HepG2 (cell line): ENCODE results near the gene ZNF491. TPM values are rescaled to one million over a fixed set of nuclear protein-coding genes. Genes with fewer than 3 reads are reported as not detected.
A peak's percentile ranks its signal among the peaks of the same experiment; 100 is the strongest.

ENCODE experiments used
- NFKBIZ ChIP-seq: IDR thresholded peaks from 2 replicates; pipeline ENCODE4 v1.6.1; 2018; ENCODE audit warnings: missing genetic modification reagents, missing compliant biosample characterization
- NRL ChIP-seq: sonication (generic); formaldehyde crosslinking; IDR thresholded peaks from 2 replicates; pipeline ENCODE4 v1.5.0; 2020; ENCODE audit warnings: missing genetic modification reagents, mild to moderate bottlenecking, moderate library complexity, borderline replicate concordance
- POGZ ChIP-seq: sonication (generic); formaldehyde crosslinking; IDR thresholded peaks from 2 replicates; pipeline ENCODE4 v1.4.0; 2020; ENCODE audit warnings: mild to moderate bottlenecking, missing genetic modification reagents
- TRIM24 ChIP-seq: sonication (generic); formaldehyde crosslinking; IDR thresholded peaks from 2 replicates; pipeline ENCODE4 v1.8.0; 2022; ENCODE audit warnings: mild to moderate bottlenecking, missing genetic modification reagents
- ZFX ChIP-seq: sonication (generic); formaldehyde crosslinking; IDR thresholded peaks from 2 replicates; pipeline ENCODE4 v1.4.0; 2020; ENCODE audit warnings: mild to moderate bottlenecking, low read depth, missing genetic modification reagents, moderate library complexity
- ZNF225 ChIP-seq: sonication (generic); formaldehyde crosslinking; IDR thresholded peaks from 2 replicates; pipeline ENCODE4 v1.4.0; 2020; ENCODE audit warnings: mild to moderate bottlenecking, missing genetic modification reagents
- ZNF234 ChIP-seq: sonication (generic); formaldehyde crosslinking; conservative IDR thresholded peaks from 2 replicates; pipeline ENCODE4 v1.5.1; 2020; ENCODE audit warnings: mild to moderate bottlenecking, missing genetic modification reagents
- ZNF292 ChIP-seq: sonication (generic); formaldehyde crosslinking; IDR thresholded peaks from 2 replicates; pipeline ENCODE4 v1.8.1; 2022; ENCODE audit warnings: mild to moderate bottlenecking, low read depth, missing genetic modification reagents, borderline replicate concordance
- ZNF563 ChIP-seq: sonication (generic); formaldehyde crosslinking; IDR thresholded peaks from 2 replicates; pipeline ENCODE4 v1.8.0; 2022; ENCODE audit warnings: mild to moderate bottlenecking, moderate library complexity, missing genetic modification reagents
- ZNF724P ChIP-seq: sonication (generic); formaldehyde crosslinking; IDR thresholded peaks from 2 replicates; pipeline ENCODE4 v1.8.0; 2022; ENCODE audit warnings: missing genetic modification reagents, borderline replicate concordance
- ZNF816 ChIP-seq: sonication (generic); formaldehyde crosslinking; IDR thresholded peaks from 2 replicates; pipeline ENCODE4 v1.8.0; 2022; ENCODE audit warnings: missing genetic modification reagents, mild to moderate bottlenecking, borderline replicate concordance
- ZSCAN31 ChIP-seq: sonication (generic); formaldehyde crosslinking; IDR thresholded peaks from 2 replicates; pipeline ENCODE4 v1.5.0; 2020; ENCODE audit warnings: low read depth, mild to moderate bottlenecking, missing genetic modification reagents
- polyA plus RNA-seq, 8 experiments: library from polyadenylated mRNA; depleted of rRNA in 3 of 8; stranded (reverse) in 7 of 8; unstranded in 1 of 8; fragments of >200 nt; fragmentation: Illumina TruSeq in 4 of 8; extraction: Trizol in 4 of 8; gene quantifications; 2 replicates each; pipeline versions ENCODE4 v1.2.1 to v1.2.3, GENCODE V29; 2011 to 2016; ENCODE audit warnings: low read depth in 4 of 8, missing spikeins in 1 of 8, mixed read lengths in 1 of 8; ENCODE audit not compliant: insufficient read depth in 1 of 8
- total RNA-seq, 5 experiments: library from RNA; depleted of rRNA; stranded (reverse); fragments of >200 nt; fragmentation: Illumina TruSeq; extraction: Trizol; gene quantifications; 2 replicates each; pipeline ENCODE4 v1.2.3, GENCODE V29; 2016; ENCODE audit warnings: low read depth in 1 of 5
- TF ChIP-seq, protein P1 (sequence below): sonication (generic); formaldehyde crosslinking; IDR thresholded peaks from one replicate; pipeline ENCODE4 v1.5.1; 2020; ENCODE audit warnings: mild to moderate bottlenecking, missing genetic modification reagents; ENCODE audit errors: not compliant biosample characterization
- TF ChIP-seq, protein P2 (sequence below): sonication (generic); formaldehyde crosslinking; IDR thresholded peaks from 2 replicates; pipeline ENCODE4 v1.4.0; 2020; ENCODE audit warnings: mild to moderate bottlenecking, missing genetic modification reagents
- TF ChIP-seq, protein P3 (sequence below): sonication (generic); formaldehyde crosslinking; IDR thresholded peaks from 2 replicates; pipeline ENCODE4 v1.4.0; 2020; ENCODE audit warnings: mild to moderate bottlenecking, missing genetic modification reagents

ZNF491 gene
- total and polyA plus RNA-seq, 2 of the 13 experiments (the other 11 are each of a cell fraction or from before 2014, with no cell fraction given), result 0.57 to 2.2 TPM

DNA sequence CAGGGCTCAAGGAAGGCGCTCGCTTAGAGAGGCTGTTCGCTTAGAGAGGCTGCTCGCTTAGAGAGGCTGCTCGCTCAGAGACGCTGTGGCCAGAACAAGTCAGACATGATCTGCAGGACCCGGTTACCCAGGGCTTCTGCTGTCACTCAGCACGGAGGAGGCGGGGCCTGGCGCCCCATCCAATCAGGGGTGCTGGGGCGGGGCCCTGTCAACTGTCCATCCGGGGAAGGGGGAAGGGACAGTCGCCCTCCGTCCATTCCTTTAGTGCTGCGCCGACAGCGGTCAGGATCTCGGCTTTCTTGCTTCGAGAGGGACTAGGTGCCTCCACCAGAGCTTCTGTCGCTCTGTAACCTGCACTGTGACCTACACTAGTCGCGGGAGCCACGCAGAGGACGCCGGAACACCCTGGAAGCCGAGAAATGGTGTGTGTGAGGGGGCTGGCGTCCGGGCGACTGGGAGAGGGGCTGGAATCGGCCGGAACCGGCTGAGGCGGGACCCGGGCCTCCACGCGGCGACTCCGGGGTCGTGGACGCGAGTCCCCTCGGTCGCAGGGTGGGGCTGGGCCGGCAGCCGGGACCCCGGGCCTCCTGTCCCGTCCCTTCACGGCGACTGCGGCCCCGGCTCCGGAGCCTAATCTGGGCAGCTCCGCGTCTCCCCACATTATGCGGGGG, 15.8 kb downstream of the ZNF491 start, which contains the start of gene ZNF440 (continued):
- TF ChIP-seq, protein P1, sequence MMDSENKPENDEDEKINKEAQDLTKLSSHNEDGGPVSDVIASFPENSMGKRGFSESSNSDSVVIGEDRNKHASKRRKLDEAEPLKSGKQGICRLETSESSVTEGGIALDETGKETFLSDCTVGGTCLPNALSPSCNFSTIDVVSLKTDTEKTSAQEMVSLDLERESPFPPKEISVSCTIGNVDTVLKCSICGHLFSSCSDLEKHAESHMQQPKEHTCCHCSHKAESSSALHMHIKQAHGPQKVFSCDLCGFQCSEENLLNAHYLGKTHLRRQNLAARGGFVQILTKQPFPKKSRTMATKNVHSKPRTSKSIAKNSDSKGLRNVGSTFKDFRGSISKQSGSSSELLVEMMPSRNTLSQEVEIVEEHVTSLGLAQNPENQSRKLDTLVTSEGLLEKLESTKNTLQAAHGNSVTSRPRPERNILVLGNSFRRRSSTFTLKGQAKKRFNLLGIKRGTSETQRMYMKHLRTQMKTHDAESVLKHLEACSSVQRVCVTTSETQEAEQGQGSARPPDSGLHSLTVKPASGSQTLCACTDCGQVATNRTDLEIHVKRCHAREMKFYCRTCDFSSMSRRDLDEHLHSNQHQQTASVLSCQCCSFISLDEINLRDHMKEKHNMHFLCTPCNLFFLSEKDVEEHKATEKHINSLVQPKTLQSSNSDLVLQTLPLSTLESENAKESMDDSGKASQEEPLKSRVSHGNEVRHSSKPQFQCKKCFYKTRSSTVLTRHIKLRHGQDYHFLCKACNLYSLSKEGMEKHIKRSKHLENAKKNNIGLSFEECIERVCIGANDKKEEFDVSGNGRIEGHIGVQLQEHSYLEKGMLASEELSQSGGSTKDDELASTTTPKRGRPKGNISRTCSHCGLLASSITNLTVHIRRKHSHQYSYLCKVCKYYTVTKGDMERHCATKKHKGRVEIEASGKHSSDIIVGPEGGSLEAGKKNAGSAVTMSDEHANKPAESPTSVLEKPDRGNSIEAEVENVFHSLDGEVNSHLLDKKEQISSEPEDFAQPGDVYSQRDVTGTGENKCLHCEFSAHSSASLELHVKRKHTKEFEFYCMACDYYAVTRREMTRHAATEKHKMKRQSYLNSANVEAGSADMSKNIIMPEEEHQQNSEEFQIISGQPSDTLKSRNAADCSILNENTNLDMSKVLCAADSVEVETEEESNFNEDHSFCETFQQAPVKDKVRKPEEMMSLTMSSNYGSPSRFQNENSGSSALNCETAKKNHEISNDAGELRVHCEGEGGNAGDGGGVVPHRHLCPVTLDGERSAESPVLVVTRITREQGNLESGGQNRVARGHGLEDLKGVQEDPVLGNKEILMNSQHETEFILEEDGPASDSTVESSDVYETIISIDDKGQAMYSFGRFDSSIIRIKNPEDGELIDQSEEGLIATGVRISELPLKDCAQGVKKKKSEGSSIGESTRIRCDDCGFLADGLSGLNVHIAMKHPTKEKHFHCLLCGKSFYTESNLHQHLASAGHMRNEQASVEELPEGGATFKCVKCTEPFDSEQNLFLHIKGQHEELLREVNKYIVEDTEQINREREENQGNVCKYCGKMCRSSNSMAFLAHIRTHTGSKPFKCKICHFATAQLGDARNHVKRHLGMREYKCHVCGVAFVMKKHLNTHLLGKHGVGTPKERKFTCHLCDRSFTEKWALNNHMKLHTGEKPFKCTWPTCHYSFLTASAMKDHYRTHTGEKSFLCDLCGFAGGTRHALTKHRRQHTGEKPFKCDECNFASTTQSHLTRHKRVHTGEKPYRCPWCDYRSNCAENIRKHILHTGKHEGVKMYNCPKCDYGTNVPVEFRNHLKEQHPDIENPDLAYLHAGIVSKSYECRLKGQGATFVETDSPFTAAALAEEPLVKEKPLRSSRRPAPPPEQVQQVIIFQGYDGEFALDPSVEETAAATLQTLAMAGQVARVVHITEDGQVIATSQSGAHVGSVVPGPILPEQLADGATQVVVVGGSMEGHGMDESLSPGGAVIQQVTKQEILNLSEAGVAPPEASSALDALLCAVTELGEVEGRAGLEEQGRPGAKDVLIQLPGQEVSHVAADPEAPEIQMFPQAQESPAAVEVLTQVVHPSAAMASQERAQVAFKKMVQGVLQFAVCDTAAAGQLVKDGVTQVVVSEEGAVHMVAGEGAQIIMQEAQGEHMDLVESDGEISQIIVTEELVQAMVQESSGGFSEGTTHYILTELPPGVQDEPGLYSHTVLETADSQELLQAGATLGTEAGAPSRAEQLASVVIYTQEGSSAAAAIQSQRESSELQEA (CRISPR knock-in tag), result peak; percentile 80
- no peak for TF ChIP-seq TRIM24 (CRISPR knock-in tag)
- peak; percentile 21; the same call in 1 of the 2 replicates for TF ChIP-seq NRL (CRISPR knock-in tag)
- TF ChIP-seq ZSCAN31, result peak; percentile 91
- peak; percentile 62 for TF ChIP-seq POGZ (CRISPR knock-in tag)
- TF ChIP-seq ZNF724P (CRISPR knock-in tag), result 0 out of 2 replicates have a peak, but pooled peaks have one; percentile 28
- TF ChIP-seq NFKBIZ (CRISPR knock-in tag), result no peak
- TF ChIP-seq ZNF234 (CRISPR knock-in tag), result 0 out of 2 replicates have a peak, but pooled peaks have one; percentile 70
- TF ChIP-seq ZNF225 (CRISPR knock-in tag), result peak; percentile 4; the same call in 1 of the 2 replicates
- peak; percentile 47; the same call in 1 of the 2 replicates for TF ChIP-seq ZNF563 (CRISPR knock-in tag)
- peak; percentile 57; the same call in 1 of the 2 replicates for TF ChIP-seq ZNF292 (CRISPR knock-in tag)
- TF ChIP-seq ZNF816 (CRISPR knock-in tag), result no peak; the same call in 1 of the 2 replicates
- TF ChIP-seq, protein P2, sequence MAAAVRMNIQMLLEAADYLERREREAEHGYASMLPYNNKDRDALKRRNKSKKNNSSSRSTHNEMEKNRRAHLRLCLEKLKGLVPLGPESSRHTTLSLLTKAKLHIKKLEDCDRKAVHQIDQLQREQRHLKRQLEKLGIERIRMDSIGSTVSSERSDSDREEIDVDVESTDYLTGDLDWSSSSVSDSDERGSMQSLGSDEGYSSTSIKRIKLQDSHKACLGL (CRISPR knock-in tag), result peak; percentile 82
- TF ChIP-seq ZFX (CRISPR knock-in tag), result peak; percentile 89
- TF ChIP-seq, protein P3, sequence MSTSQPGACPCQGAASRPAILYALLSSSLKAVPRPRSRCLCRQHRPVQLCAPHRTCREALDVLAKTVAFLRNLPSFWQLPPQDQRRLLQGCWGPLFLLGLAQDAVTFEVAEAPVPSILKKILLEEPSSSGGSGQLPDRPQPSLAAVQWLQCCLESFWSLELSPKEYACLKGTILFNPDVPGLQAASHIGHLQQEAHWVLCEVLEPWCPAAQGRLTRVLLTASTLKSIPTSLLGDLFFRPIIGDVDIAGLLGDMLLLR (CRISPR knock-in tag), result peak; percentile 66; the same call in 1 of the 2 replicates
